Stimulated activated CD4-positive, alpha-beta T cell treated with anti-CD3 and anti-CD28 coated beads, Interleukin-1b, Interleukin-23, amount 100 ng/mL, for 24 hours (primary cell): ENCODE measurements around the gene ANKRD39.
A peak's percentile ranks its signal among the peaks of the same experiment; 100 is the strongest.

Experiments used
- DNase-seq, 4 experiments: peaks; one replicate each; pipeline ENCODE4 v3.0.0-alpha.2; 2020; ENCODE audit warnings: low read depth in 4 of 4, low spot score in 1 of 4

Gene ANKRD39

DNA sequence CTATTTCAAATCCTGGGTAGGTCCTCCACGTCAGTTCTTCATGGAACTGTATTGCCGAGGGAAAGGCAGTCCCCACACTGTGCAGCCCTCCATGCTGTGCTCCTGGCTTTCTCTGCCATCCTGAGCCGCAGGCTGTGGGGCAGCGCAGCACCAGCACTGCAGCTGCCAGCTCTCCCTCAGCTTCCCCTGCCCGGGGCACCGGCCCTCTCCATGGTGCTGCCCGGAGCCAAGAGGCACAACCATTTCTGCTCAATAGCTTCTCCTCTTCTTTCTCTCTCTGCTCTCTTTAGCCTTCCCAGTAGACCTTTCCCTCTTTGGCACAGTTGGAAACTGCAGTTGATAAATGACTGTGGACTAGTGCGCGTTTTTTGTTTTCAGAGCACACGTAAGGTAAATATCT, 26.1 kb downstream of the ANKRD39 start:
- DNase-seq: no peak

DNA sequence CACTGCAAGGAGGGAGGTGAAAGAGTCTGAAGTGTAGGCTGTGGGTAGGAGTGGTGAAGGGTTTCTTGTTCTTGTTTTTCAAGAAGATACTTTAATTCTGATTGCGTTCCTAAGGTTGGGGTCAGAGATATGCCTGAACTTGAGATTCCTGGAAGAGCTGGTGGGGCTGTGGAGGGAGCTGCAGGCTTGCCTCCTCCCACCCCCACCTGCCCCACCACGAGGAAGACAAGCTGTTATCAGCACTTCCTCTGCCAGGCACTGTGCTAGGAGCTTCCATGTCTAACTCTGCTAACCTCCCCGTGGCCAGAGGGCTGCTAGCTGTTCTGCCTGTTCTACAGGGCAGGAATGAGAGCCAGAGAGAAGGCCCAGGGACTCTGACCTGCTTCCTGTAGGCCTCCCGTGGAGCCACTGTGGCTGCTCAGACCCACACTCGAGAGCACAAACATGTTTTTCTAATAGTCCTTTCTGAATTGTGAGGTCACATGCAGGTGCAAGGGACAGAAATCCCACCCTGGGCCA, 27.7 kb downstream of the ANKRD39 start:
- no peak for DNase-seq

- DNase-seq: no peak
Observed at GRCh38 chr2:96828874-96829273, 28.9 kb downstream of the ANKRD39 start.

DNA sequence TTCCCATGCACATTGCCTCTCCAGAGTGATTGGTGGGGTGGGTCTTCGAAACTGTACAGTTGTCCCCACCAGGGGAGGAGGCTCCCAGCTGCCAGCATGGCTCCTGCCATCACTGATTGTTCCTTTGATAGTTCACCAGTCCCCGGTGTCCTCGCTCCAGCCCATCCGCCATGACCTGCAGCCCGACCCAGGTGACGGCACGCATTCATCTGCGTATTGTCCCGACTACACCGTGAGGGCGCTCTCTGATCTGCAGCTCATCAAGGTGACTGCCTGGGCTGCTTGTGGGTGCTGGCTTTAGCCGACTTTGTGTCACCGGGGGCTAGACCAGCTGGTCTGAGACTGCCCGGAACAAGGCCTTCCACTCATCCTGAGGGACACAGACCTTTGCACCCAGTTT, 29.4 kb downstream of the ANKRD39 start:
- no peak for DNase-seq

DNA sequence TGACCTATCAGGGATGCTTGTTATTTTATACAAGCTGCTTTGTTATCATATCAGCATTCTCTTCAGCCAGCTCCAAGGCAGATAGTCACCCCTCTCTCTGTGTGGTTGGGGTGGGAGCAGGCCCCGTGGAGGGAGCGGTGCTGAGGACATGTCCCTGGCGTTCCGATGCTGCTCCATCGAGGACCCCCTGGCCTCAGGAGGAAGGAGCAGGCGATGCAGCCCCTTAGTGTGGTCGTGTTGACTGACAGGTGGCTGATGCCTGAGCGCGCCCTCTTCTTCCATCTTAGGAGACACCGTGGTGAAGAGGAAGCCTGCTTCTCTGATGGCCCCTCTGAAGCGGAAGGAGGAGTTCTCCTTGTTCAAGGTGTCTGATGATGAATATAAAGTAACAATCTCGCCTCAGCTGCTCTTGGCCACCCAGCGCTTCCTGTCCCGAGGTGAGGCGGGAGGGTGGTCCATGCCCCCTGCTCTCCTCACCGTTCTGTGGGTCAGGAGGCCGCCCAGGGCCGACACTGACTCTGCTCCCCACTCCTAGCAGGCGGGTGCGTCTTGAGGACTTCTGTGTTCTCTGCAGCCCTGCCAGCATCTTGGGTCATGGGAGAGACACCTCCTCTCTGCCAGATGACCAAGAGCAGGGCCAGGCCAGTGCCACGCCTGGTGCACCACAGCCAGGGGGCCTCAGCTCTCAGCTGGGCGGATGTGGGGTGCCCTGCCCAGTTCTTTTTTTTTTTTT, 31.1 kb downstream of the ANKRD39 start:
- DNase-seq: no peak

DNA sequence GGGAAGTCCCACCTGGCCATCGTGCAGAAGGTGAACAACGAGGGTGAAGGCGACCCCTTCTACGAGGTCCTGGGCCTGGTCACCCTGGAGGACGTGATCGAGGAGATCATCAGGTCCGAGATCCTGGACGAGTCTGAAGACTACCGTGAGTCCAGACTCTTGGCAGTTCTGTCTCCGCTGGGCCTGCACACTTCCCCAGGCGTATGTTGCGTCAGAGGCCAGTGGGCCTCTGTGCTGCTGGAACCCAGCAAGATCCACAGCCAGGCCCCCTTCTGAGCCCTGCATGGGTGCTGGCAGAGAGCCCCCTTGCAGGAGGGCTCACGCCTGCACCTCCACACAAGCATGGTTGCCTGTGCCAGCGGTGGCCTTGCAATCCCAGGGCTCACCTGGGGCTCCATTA, 32.8 kb downstream of the ANKRD39 start:
- no peak for DNase-seq

DNA sequence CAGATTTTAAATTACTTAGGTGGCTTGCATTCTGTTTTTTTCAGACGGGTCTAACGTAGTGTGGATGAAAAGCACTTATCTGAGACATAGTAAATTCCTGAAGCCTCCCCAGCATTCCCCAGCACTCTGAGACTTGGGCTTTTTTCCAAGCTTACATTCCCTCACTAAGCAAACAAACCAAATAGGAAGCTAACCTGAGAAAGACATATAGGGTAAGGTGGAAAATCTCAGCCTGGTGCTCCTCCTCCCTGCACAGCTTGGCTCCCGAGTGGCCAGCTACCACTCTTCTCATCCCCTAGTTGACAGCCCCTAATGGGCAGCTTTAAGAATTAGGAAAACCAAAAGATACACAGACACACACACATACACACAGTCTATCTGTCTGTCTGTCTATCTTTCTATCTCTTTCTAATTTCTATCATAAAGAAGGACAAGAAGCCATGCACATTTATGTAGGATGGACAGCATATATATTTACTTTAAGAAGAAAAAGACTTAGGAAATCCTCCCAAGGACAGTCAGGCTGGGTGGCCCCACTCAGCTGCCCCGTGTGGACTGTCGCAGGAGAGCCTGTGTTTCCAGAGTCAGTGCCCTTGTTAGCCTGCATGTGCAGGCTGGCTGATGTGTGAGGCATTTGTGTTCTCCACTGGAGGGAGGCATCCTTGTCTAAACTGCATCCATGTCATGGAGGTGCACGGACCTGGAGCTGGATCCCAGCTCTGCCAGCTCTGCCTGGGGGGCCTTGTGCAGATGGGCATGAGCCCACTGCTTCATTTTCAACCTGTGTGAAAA, 33.5 kb downstream of the ANKRD39 start:
- DNase-seq: no peak

GRCh38 chr2:96823198-96823597, 34.6 kb downstream of the ANKRD39 start:
- no peak for DNase-seq

DNA sequence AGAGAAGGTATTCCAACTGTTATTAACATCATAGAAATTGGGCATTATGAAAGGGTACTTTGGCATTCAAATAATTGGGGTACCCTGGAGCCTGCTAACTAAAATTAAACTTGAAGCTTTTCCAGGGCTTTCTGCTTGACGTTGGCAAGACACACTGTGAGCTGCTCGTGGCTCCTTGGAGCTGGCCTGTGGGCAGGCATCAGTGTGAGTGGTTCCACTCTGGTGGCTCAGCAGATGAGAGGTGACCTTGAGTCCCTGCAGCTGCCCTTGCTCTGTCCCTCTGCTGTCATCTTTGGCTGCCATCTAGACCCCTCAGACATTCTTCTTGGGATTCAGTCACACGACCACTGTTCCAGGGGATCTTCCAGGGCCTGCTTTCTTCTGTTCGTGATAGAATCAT, 35.0 kb downstream of the ANKRD39 start:
- DNase-seq: no peak

GRCh38 chr2:96821113-96821675, 36.6 kb downstream of the ANKRD39 start:
- no peak for DNase-seq

GRCh38 chr2:96819876-96820511, 37.8 kb downstream of the ANKRD39 start:
- DNase-seq: no peak

DNA sequence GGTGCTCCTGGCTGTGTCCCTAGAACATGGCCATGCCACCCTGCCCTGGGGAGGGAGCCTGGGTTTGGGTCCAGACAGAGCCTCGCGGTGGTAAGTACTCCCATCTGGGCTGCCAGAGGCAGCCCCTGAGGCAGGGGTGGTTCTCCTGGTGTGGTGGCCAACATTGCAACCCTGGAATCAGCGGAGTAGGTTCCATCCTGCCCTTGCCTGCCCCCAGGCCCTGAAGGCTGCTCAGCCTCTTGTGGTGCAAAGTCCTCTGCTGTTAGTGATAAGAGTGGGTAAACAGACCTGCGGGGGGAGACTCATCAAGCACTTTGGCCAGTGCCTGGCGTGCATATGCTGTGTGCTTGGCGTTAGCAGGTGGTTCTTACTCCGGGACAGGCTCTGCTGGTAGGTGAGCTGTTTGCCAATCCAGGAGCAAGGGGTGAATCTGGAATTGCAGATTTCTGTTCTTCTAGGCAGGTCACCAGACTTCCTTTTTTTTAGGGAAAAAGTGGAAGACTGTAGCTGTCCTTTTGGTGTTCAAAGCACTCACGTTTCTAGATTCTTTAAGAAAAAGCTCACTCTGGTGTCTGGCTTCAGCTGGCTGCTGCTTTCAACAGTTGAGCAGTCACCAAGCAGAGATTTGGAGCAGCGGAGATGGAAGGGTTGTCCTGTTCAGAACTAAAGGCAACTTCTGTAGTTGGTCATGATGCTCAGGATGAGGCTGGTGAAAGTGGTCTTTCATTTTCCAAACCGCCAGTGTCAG, 38.5 kb downstream of the ANKRD39 start:
- no peak for DNase-seq

DNA sequence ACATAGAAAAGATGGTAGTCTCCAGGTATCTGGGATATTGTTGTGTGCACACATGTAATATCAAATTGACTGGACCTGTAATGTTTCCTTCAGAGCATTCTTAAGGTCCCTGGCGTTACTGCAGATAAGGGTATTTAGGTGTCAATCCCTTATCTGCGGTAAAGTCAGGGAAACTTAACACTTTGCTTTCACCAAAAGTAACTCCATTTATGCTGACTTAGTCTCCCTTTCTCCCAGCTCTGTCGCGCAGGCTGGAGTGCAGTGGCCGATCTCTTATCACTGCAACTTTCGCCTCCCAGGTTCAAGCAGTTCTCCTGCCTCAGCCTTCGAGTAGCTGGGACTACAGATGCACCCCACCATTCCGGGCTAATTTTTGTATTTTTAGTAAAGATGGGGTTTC, 39.9 kb downstream of the ANKRD39 start:
- no peak for DNase-seq

- DNase-seq: no peak
Observed at GRCh38 chr2:96816836-96817702, 40.7 kb downstream of the ANKRD39 start.

DNA sequence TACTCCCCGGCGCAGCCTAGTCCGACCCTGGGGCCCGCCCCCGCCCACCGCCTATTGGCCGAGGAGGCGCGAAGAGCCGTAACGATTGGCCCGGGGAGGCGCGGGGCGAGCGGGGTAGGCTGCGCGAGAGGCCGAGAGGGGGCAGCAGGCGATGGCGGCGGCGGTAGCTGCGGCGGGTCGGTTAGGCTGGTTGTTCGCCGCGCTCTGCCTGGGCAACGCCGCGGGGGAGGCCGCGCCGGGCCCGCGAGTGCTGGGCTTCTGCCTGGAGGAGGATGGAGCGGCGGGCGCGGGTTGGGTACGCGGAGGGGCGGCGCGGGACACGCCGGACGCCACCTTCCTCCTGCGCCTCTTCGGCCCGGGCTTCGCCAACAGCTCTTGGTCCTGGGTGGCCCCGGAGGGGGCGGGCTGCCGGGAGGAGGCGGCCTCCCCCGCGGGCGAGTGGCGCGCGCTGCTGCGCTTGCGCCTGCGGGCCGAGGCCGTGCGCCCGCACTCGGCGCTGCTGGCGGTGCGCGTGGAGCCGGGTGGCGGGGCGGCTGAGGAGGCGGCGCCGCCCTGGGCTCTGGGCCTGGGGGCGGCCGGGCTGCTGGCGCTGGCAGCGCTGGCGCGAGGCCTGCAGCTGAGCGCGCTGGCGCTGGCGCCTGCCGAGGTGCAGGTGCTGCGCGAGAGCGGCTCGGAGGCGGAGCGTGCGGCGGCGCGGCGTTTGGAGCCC, 41.5 kb downstream of the ANKRD39 start, which contains the start of gene CNNM3:
CNNM3 (plus strand) TSS at position 142 of the 709 bp plus-strand sequence; CDS start at position 152, 10 bp downstream.
- peak; percentile 88 to 98 (median 95) for DNase-seq

- no peak for DNase-seq
Observed at GRCh38 chr2:96815326-96816126, 42.3 kb downstream of the ANKRD39 start.

DNA sequence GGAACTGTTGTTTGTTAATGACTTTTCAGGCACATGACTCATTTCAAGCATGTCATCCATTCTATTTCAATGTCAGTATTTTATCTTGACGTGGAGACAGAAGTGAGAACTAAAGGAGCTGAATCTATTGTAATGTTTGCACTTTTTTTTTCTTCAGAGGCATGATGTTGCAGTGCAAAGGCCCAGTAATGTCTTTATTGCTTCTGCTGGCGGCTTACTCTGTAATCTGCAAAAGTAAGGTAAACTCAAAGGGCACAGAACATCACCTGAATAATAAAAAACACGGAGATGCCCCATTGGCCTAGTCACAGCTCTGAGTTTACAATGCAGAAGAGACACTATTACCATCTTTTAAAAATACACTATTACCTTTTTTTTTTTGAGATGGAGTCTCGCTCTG, 44.2 kb downstream of the ANKRD39 start:
- no peak for DNase-seq

- no peak for DNase-seq
Observed at GRCh38 chr2:96811917-96812316, 45.9 kb downstream of the ANKRD39 start.
